CD14-positive monocyte (primary cell): ENCODE measurements around the gene JAML. TPM values are rescaled to one million over a fixed set of nuclear protein-coding genes. Genes with fewer than 3 reads are reported as not detected.
A peak's percentile ranks its signal among the peaks of the same experiment; 100 is the strongest.

Experiments
- DNase-seq, 3 donors: peaks; one replicate each; pipeline ENCODE4 v3.0.0-alpha.2; 2011 to 2022
- H2AFZ ChIP-seq: 2 replicates; pipeline ENCODE4 v1.6.0; 2012; ENCODE audit warnings: mild to moderate bottlenecking, low read depth, low read length, inconsistent platforms; ENCODE audit not compliant: insufficient read depth, poor library complexity, severe bottlenecking
- H3K27ac ChIP-seq, 2 donors: 1 replicate in 1 of 2; 2 replicates in 1 of 2; pipeline ENCODE4 v1.5.1; 2012 to 2013; ENCODE audit warnings: low read length in 2 of 2, control low read depth in 1 of 2, inconsistent platforms in 1 of 2, low read depth in 1 of 2, mild to moderate bottlenecking in 1 of 2
- H3K27me3 ChIP-seq, 2 donors: one replicate each; pipeline versions ENCODE4 v1.6.0 to v1.6.1; 2011 to 2013; ENCODE audit warnings: low read length in 2 of 2; ENCODE audit not compliant: control insufficient read depth in 2 of 2, insufficient read depth in 2 of 2
- H3K36me3 ChIP-seq, 2 donors: replicated peaks in 1 of 2; 1 replicate in 1 of 2; 2 replicates in 1 of 2; pipeline versions ENCODE4 v1.5.1 to v1.6.1; 2012 to 2013; ENCODE audit warnings: low read length in 2 of 2, control low read depth in 1 of 2, inconsistent platforms in 1 of 2, mild to moderate bottlenecking in 1 of 2; ENCODE audit not compliant: insufficient read depth in 2 of 2, control insufficient read depth in 1 of 2
- H3K4me1 ChIP-seq, 2 donors: 1 replicate in 1 of 2; 2 replicates in 1 of 2; pipeline versions ENCODE4 v1.5.1 to v1.6.1; 2012 to 2013; ENCODE audit warnings: low read length in 2 of 2, control low read depth in 1 of 2, inconsistent platforms in 1 of 2, mild to moderate bottlenecking in 1 of 2, moderate library complexity in 1 of 2; ENCODE audit not compliant: insufficient read depth in 2 of 2, control insufficient read depth in 1 of 2
- H3K4me2 ChIP-seq: replicated peaks from 2 replicates; pipeline ENCODE3; 2012; ENCODE audit warnings: low read length, moderate library complexity, mild to moderate bottlenecking; ENCODE audit not compliant: poor library complexity, severe bottlenecking; ENCODE audit errors: extremely low read depth
- H3K4me3 ChIP-seq, 3 experiments: fragments of 200-600 bp in 1 of 3; sonication (generic) in 1 of 3; replicated peaks in 1 of 3; 1 replicate in 2 of 3; 2 replicates in 1 of 3; pipeline ENCODE4 v1.5.1; 2011 to 2013; ENCODE audit warnings: low read length in 3 of 3, mild to moderate bottlenecking in 3 of 3, control low read depth in 2 of 3, low read depth in 2 of 3, inconsistent platforms in 1 of 3, moderate library complexity in 1 of 3
- H3K79me2 ChIP-seq: 2 replicates; pipeline ENCODE4 v1.6.0; 2012; ENCODE audit warnings: mild to moderate bottlenecking, control low read depth, inconsistent platforms, low read length, moderate library complexity; ENCODE audit not compliant: insufficient read depth
- H3K9ac ChIP-seq: 2 replicates; pipeline ENCODE4 v1.6.0; 2017; ENCODE audit warnings: low read length, mild to moderate bottlenecking; ENCODE audit not compliant: insufficient read depth, poor library complexity, severe bottlenecking
- H3K9me3 ChIP-seq, 2 donors: replicated peaks in 1 of 2; 1 replicate in 1 of 2; 2 replicates in 1 of 2; pipeline versions ENCODE4 v1.5.1 to v1.6.1; 2012 to 2013; ENCODE audit warnings: low read length in 2 of 2, control low read depth in 1 of 2; ENCODE audit not compliant: control insufficient read depth in 1 of 2, insufficient read depth in 1 of 2
- H4K20me1 ChIP-seq: 2 replicates; pipeline ENCODE4 v1.6.0; 2012; ENCODE audit warnings: mild to moderate bottlenecking, low read length, control low read depth, moderate library complexity; ENCODE audit not compliant: insufficient read depth
- H3K27ac Mint-ChIP-seq, 7 donors: one replicate each; pipeline ENCODE4 v1.8.0; 2020; ENCODE audit warnings: mild to moderate bottlenecking in 7 of 7, mixed read lengths in 7 of 7, moderate library complexity in 6 of 7, inconsistent platforms in 2 of 7
- H3K27me3 Mint-ChIP-seq, 3 donors: one replicate each; pipeline ENCODE4 v1.8.0; 2021 to 2022; ENCODE audit warnings: low read depth in 3 of 3, mild to moderate bottlenecking in 3 of 3, mixed read lengths in 3 of 3, moderate library complexity in 3 of 3, inconsistent platforms in 1 of 3
- H3K36me3 Mint-ChIP-seq, 2 donors: one replicate each; pipeline ENCODE4 v1.8.0; 2020; ENCODE audit warnings: mixed read lengths in 2 of 2, inconsistent platforms in 1 of 2, mild to moderate bottlenecking in 1 of 2
- H3K4me1 Mint-ChIP-seq: one replicate; pipeline ENCODE4 v1.8.0; 2020; ENCODE audit warnings: mild to moderate bottlenecking, mixed read lengths
- H3K4me3 Mint-ChIP-seq, 2 donors: one replicate each; pipeline ENCODE4 v1.8.0; 2020; ENCODE audit warnings: mild to moderate bottlenecking in 2 of 2, mixed read lengths in 2 of 2, moderate library complexity in 1 of 2
- H3K9me3 Mint-ChIP-seq, 7 donors: one replicate each; pipeline ENCODE4 v1.8.0; 2020 to 2022; ENCODE audit warnings: mixed read lengths in 7 of 7, mild to moderate bottlenecking in 6 of 7, moderate library complexity in 6 of 7, inconsistent platforms in 2 of 7
- WGBS: methylation state at CpG from one replicate; pipeline ENCODE4 v1.1.5; 2013; ENCODE audit warnings: missing lambda C conversion rate; ENCODE audit not compliant: insufficient coverage; 5-methylcytosine and 5-hydroxymethylcytosine counted together
- intact Hi-C, 2 donors: fragments of 100-400 bp; cut with micrococcal nuclease; formaldehyde crosslinking; loops; one replicate each; pipeline versions ENCODE4 v1.15.0 to v1.15.1; 2023
- polyA plus RNA-seq, 3 donors: library from polyadenylated mRNA; depleted of rRNA in 1 of 3; unstranded in 2 of 3; stranded (reverse) in 1 of 3; fragments of 300-500 nt in 2 of 3; fragments of >200 nt in 1 of 3; fragmentation: Illumina TruSeq in 2 of 3; gene quantifications; 1 replicate in 2 of 3; 2 replicates in 1 of 3; pipeline ENCODE4 v1.2.3, GENCODE V29; 2012 to 2021
- TF ChIP-seq, protein P1 (sequence below): fragments of 200-600 bp; IDR thresholded peaks from one replicate; pipeline ENCODE4 v1.8.0; 2022; ENCODE audit warnings: antibody characterized with exemption, mild to moderate bottlenecking

The JAML gene
- polyA plus RNA-seq, 3 donors: 316 to 968 (median 748) TPM

DNA sequence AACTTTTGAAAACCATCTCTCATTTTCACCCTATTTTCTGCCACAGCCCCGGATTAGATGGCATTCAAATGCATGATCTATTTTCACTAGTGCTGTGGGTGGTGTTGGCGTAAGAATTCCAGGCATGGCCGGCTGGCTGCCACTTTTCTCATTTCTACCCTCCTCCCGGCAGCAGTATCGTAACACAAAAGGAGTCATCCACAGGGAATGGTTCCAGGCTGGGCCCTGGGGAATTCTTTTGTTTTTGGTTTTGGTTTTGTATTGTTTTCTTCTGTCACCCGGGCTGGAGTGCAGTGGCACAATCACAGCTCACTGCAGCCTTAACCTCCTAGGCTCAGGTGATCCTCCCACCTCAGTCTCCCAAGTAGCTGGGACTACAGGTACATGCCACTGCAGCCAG lies 13.8 kb downstream of the JAML start:
- no peak for DNase-seq
- WGBS: 80% methylated on average over 1 of the region's 6 CpGs
- Histone ChIP-seq H3K36me3 (peaks cover 51 to 56% of the 10 kb centered on the region in 2 donors), H4K20me1 (no peaks in the 10 kb centered on the region), H3K79me2 (peaks cover 73% of the 10 kb centered on the region), H3K4me3 (peak overlapping the region in 1 of 3 experiments; percentile 82), H3K4me2 (no peak overlapping the region), H3K9me3 (no peaks in the 10 kb centered on the region), H2AFZ (no peak overlapping the region), H3K9ac (no peak overlapping the region), H3K27ac (peak overlapping the region in 1 of 2 donors; percentile 47), H3K4me1 (peaks cover 89 to 97% of the 10 kb centered on the region in 2 donors), H3K27me3 (no peaks in the 10 kb centered on the region)
- H3K4me1 Mint-ChIP-seq: peaks cover 95% of the 10 kb centered on the region
- intact Hi-C loops: loop anchor here (5.0 to 10.0 kb wide), 3 partner anchors 41 to 66 kb away; partner anchors contain the start of genes MPZL2 (in 1 of the 2) and MPZL3 (in 1 of the 2)
- TF ChIP-seq, protein P1, sequence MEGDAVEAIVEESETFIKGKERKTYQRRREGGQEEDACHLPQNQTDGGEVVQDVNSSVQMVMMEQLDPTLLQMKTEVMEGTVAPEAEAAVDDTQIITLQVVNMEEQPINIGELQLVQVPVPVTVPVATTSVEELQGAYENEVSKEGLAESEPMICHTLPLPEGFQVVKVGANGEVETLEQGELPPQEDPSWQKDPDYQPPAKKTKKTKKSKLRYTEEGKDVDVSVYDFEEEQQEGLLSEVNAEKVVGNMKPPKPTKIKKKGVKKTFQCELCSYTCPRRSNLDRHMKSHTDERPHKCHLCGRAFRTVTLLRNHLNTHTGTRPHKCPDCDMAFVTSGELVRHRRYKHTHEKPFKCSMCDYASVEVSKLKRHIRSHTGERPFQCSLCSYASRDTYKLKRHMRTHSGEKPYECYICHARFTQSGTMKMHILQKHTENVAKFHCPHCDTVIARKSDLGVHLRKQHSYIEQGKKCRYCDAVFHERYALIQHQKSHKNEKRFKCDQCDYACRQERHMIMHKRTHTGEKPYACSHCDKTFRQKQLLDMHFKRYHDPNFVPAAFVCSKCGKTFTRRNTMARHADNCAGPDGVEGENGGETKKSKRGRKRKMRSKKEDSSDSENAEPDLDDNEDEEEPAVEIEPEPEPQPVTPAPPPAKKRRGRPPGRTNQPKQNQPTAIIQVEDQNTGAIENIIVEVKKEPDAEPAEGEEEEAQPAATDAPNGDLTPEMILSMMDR: no peak
- H3K27me3 Mint-ChIP-seq: peaks cover 0 to 2% (median 1%) of the 10 kb centered on the region in 3 donors
- peak overlapping the region in 3 of 7 donors; percentile 18 to 76 (median 28) for H3K27ac Mint-ChIP-seq
- H3K36me3 Mint-ChIP-seq: peaks cover 57 to 67% of the 10 kb centered on the region in 2 donors
- peaks cover 0 to 4% (median 0%) of the 10 kb centered on the region in 7 donors for H3K9me3 Mint-ChIP-seq
- no peak overlapping the region for H3K4me3 Mint-ChIP-seq

DNA sequence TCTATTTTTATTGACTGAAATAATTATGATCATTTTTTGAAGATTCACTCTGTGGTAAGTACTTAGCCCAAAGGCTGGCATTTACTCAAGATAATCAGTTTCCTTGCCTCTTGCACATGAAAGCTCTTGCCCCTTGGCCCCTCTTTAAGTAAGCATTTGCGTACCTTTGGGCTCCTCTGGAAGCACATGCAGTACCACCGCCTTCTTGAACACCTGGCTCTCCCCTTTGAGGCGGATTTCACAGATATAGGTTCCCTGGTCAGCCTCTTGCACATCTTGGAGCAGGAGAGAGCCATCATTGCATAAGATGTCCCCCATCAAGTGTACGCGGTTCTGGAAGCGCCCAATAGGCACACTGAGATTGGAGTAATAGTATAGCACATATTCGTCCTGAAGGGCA lies 14.5 kb downstream of the JAML start:
- Mint-ChIP-seq H3K27me3 (peaks cover 0 to 2% (median 1%) of the 10 kb centered on the region in 3 donors), H3K4me3 (no peak overlapping the region), H3K4me1 (peaks cover 95% of the 10 kb centered on the region), H3K27ac (peak overlapping the region in 2 of 7 donors; percentile 23 to 63), H3K36me3 (peaks cover 54 to 61% of the 10 kb centered on the region in 2 donors), H3K9me3 (peaks cover 0 to 4% (median 0%) of the 10 kb centered on the region in 7 donors)
- Histone ChIP-seq H3K9me3 (no peaks in the 10 kb centered on the region), H3K9ac (no peak overlapping the region), H3K36me3 (peaks cover 58 to 63% of the 10 kb centered on the region in 2 donors), H4K20me1 (no peaks in the 10 kb centered on the region), H3K4me3 (no peak overlapping the region), H3K79me2 (peaks cover 71% of the 10 kb centered on the region), H3K27ac (peak overlapping the region in 1 of 2 donors; percentile 47), H2AFZ (no peak overlapping the region), H3K4me1 (peaks cover 89 to 97% of the 10 kb centered on the region in 2 donors), H3K4me2 (no peak overlapping the region), H3K27me3 (no peaks in the 10 kb centered on the region)
- TF ChIP-seq, protein P1: no peak
- intact Hi-C loops: loop anchor here (5.0 to 10.0 kb wide), 3 partner anchors 42 to 66 kb away; partner anchors contain the start of genes MPZL2 (in 1 of the 2) and MPZL3 (in 1 of the 2)
- WGBS: 96% methylated on average over 5 of the region's 7 CpGs
- no peak for DNase-seq
